HepG2 (cell line): ENCODE data around the gene CCT7. TPM values are rescaled to one million over a fixed set of nuclear protein-coding genes. Genes with fewer than 3 reads are reported as not detected.

Experiments used
- ATAC-seq: fragments of 200-7000 bp; cut with Tn5 transposase; 3 replicates; pipeline ENCODE4 v1.9.1; 2020; ENCODE audit warnings: mild to moderate bottlenecking, moderate library complexity
- BruUV-seq: library from RNA; stranded (reverse); fragments of 400-500 nt; replicated peaks from 2 replicates; lab custom pipeline; 2021; lab: Mats Ljungman, UMichigan
- CTCF ChIA-PET: fragments of 300-600 bp; formaldehyde crosslinking; extraction: SDS; loops from one replicate; lab custom pipeline; 2021; ENCODE audit warnings: low total read pairs, inconsistent platforms, low intra/inter-chr PET ratio; lab: Yijun Ruan, JAX
- POLR2A ChIA-PET: fragments of 350-600 bp; sonication (Branson Sonifier 250); formaldehyde crosslinking; loops from one replicate; lab custom pipeline; 2020; ENCODE audit warnings: antibody characterized with exemption, inconsistent platforms; lab: Yijun Ruan, JAX
- DNase-seq: peaks from one replicate; pipeline ENCODE4 v3.0.0-alpha.2; 2015; ENCODE audit warnings: low spot score
- FAIRE-seq: peaks from 3 replicates; lab custom pipeline; 2011; peaks lifted over from hg19 to GRCh38; lab: Jason Lieb, UNC
- H2AFZ ChIP-seq: one replicate; pipeline ENCODE4 v1.6.1; 2011; ENCODE audit warnings: low read length, inconsistent platforms
- H3K27ac ChIP-seq: fragments of 300-600 bp; 3 replicates; pipeline ENCODE4 v1.8.0; 2011; ENCODE audit warnings: mixed run types, mild to moderate bottlenecking, mixed read lengths, low read length, inconsistent platforms; ENCODE audit not compliant: insufficient read depth; ENCODE audit errors: extremely low read length
- H3K27me3 ChIP-seq, 2 experiments: fragments of 200-600 bp in 1 of 2; 2 replicates in 1 of 2; 3 replicates in 1 of 2; pipeline versions ENCODE4 v1.6.0 to v1.8.0; 2011; ENCODE audit warnings: low read length in 2 of 2, mild to moderate bottlenecking in 2 of 2, moderate library complexity in 2 of 2, inconsistent platforms in 1 of 2; ENCODE audit not compliant: insufficient read depth in 2 of 2, control insufficient read depth in 1 of 2
- H3K36me3 ChIP-seq, 2 experiments: fragments of 200-600 bp in 1 of 2; replicated peaks in 1 of 2; 2 replicates in 1 of 2; 3 replicates in 1 of 2; pipeline versions ENCODE4 v1.5.1 to v1.8.0; 2011; ENCODE audit warnings: low read length in 2 of 2, inconsistent platforms in 1 of 2; ENCODE audit not compliant: insufficient read depth in 2 of 2, control insufficient read depth in 1 of 2
- H3K4me1 ChIP-seq: 2 replicates; pipeline ENCODE4 v1.5.1; 2012; ENCODE audit warnings: low read length, inconsistent platforms; ENCODE audit not compliant: insufficient read depth
- H3K4me2 ChIP-seq: 2 replicates; pipeline ENCODE4 v1.6.0; 2011; ENCODE audit warnings: low read depth, low read length, inconsistent platforms
- H3K4me3 ChIP-seq, 3 experiments: fragments of 200-600 bp in 1 of 3; sonication (generic), shearing (Covaris generic) in 1 of 3; replicated peaks in 1 of 3; 2 replicates each; pipeline ENCODE4 v1.5.1; 2011 to 2016; ENCODE audit warnings: low read length in 3 of 3, inconsistent platforms in 2 of 3, low read depth in 2 of 3, mild to moderate bottlenecking in 2 of 3, control low read depth in 1 of 3, mixed read lengths in 1 of 3; ENCODE audit not compliant: insufficient read depth in 1 of 3
- H3K79me2 ChIP-seq: one replicate; pipeline ENCODE4 v1.6.1; 2011; ENCODE audit warnings: low read length, inconsistent platforms; ENCODE audit not compliant: insufficient read depth
- H3K9ac ChIP-seq: 2 replicates; pipeline ENCODE4 v1.6.0; 2011; ENCODE audit warnings: mild to moderate bottlenecking, low read depth, low read length, inconsistent platforms; ENCODE audit not compliant: insufficient read depth
- H3K9me3 ChIP-seq: 2 replicates; pipeline ENCODE4 v1.5.1; 2012; ENCODE audit warnings: mild to moderate bottlenecking, low read length
- H4K20me1 ChIP-seq: 2 replicates; pipeline ENCODE4 v1.6.0; 2011; ENCODE audit warnings: inconsistent platforms, mild to moderate bottlenecking, low read length, moderate library complexity; ENCODE audit not compliant: insufficient read depth
- AKAP8 ChIP-seq: sonication (generic); formaldehyde crosslinking; IDR thresholded peaks from 2 replicates; pipeline ENCODE4 v1.5.1; 2020; ENCODE audit warnings: mild to moderate bottlenecking, missing genetic modification reagents
- CHD2 ChIP-seq: IDR thresholded peaks from 2 replicates; pipeline ENCODE4 v1.6.1; 2011; ENCODE audit warnings: low read depth, low read length, improper control_type of control experiment
- ELF3 ChIP-seq: IDR thresholded peaks from 2 replicates; pipeline ENCODE4 v1.6.1; 2016; ENCODE audit warnings: missing genetic modification reagents, missing compliant biosample characterization
- IRX3 ChIP-seq: sonication (generic); formaldehyde crosslinking; IDR thresholded peaks from 2 replicates; pipeline ENCODE4 v1.8.1; 2023; ENCODE audit warnings: mild to moderate bottlenecking, low read depth, missing genetic modification reagents, borderline replicate concordance
- PAWR ChIP-seq: sonication (generic); formaldehyde crosslinking; IDR thresholded peaks from 2 replicates; pipeline ENCODE4 v1.4.0; 2020; ENCODE audit warnings: missing genetic modification reagents, mild to moderate bottlenecking, borderline replicate concordance
- POLR2G ChIP-seq: fragments of 200-400 bp; formaldehyde crosslinking; IDR thresholded peaks from 2 replicates; pipeline ENCODE4 v1.6.1; 2018; ENCODE audit warnings: mild to moderate bottlenecking, low read depth, low read length, moderate library complexity
- SNAI1 ChIP-seq: sonication (generic); formaldehyde crosslinking; IDR thresholded peaks from 2 replicates; pipeline ENCODE4 v1.5.0; 2020; ENCODE audit warnings: mild to moderate bottlenecking, missing genetic modification reagents, borderline replicate concordance
- ZFX ChIP-seq: sonication (generic); formaldehyde crosslinking; IDR thresholded peaks from 2 replicates; pipeline ENCODE4 v1.4.0; 2020; ENCODE audit warnings: mild to moderate bottlenecking, low read depth, missing genetic modification reagents, moderate library complexity
- ZSCAN20 ChIP-seq: sonication (generic); formaldehyde crosslinking; IDR thresholded peaks from 2 replicates; pipeline ENCODE4 v1.4.0; 2020; ENCODE audit warnings: missing genetic modification reagents, mild to moderate bottlenecking, borderline replicate concordance
- WGBS: methylation state at CpG from one replicate; pipeline ENCODE4 v1.1.6; 2017; ENCODE audit warnings: low lambda C conversion rate; 5-methylcytosine and 5-hydroxymethylcytosine counted together
- in situ Hi-C: cut with HindIII; loops from 2 replicates; pipeline ENCODE4 v1.10.0; 2017; ENCODE audit warnings: low pct_unique_long_range_greater_than_20kb; ENCODE audit not compliant: extremely low pct_ligation_motif_present
- intact Hi-C: fragments of 100-400 bp; cut with micrococcal nuclease; formaldehyde crosslinking; loops from one replicate; pipeline ENCODE4 v1.10.0; 2022; ENCODE audit not compliant: unreplicated experiment
- polyA plus RNA-seq, 8 experiments: library from polyadenylated mRNA; depleted of rRNA in 3 of 8; stranded (reverse) in 7 of 8; unstranded in 1 of 8; fragments of >200 nt; fragmentation: Illumina TruSeq in 4 of 8; extraction: Trizol in 4 of 8; gene quantifications; 2 replicates each; pipeline versions ENCODE4 v1.2.1 to v1.2.3, GENCODE V29; 2011 to 2016; ENCODE audit warnings: low read depth in 4 of 8, missing spikeins in 1 of 8, mixed read lengths in 1 of 8; ENCODE audit not compliant: insufficient read depth in 1 of 8
- total RNA-seq, 5 experiments: library from RNA; depleted of rRNA; stranded (reverse); fragments of >200 nt; fragmentation: Illumina TruSeq; extraction: Trizol; gene quantifications; 2 replicates each; pipeline ENCODE4 v1.2.3, GENCODE V29; 2016; ENCODE audit warnings: low read depth in 1 of 5
- TF ChIP-seq, protein P1 (sequence below): sonication (generic); formaldehyde crosslinking; conservative IDR thresholded peaks from 2 replicates; pipeline ENCODE4 v1.4.0; 2020; ENCODE audit warnings: missing genetic modification reagents
- TF ChIP-seq, protein P2 (sequence below): sonication (generic); formaldehyde crosslinking; IDR thresholded peaks from 2 replicates; pipeline ENCODE4 v1.8.1; 2022; ENCODE audit warnings: mild to moderate bottlenecking, missing genetic modification reagents
- TF ChIP-seq, protein P3 (sequence below): IDR thresholded peaks from 2 replicates; pipeline ENCODE4 v1.6.1; 2016; ENCODE audit warnings: missing compliant biosample characterization, missing genetic modification reagents, borderline replicate concordance
- TF ChIP-seq, protein P4 (sequence below): sonication (generic); formaldehyde crosslinking; IDR thresholded peaks from 2 replicates; pipeline ENCODE4 v1.5.0; 2020; ENCODE audit warnings: mild to moderate bottlenecking, missing genetic modification reagents

The CCT7 gene
- total and polyA plus RNA-seq, 2 of the 13 experiments (the other 11 are each of a cell fraction or from before 2014, with no cell fraction given): 347 to 517 TPM

DNA sequence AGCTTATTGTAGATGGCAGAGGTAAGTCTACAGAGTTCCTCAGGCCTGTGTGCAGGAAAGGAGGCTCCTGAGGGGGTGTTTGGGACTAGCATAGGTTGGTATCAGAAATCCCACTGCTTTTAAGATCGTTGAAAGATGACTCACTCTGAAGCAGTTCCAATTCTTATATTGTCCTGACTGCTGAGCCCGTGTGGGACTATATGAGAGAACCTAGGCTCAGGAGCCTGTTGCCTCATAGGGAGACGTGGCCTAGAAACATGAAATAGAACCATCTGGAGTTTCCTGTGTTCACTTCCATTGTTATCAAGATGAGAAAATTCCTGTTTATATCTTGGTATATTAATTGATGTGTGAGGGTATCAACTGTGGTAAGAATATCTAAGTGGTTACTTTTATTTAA, 5.7 kb downstream of the CCT7 start:
- Histone ChIP-seq H2AFZ (no peak overlapping the region), H3K4me1 (peaks cover 51% of the 10 kb centered on the region), H3K27ac (no peak overlapping the region), H4K20me1 (peaks cover 52% of the 10 kb centered on the region), H3K9me3 (no peaks in the 10 kb centered on the region), H3K27me3 (peaks cover 0 to 3% of the 10 kb centered on the region in 2 experiments; a peak in 1 of 5 replicates), H3K36me3 (peaks cover 35 to 65% of the 10 kb centered on the region in 2 experiments), H3K4me2 (no peak overlapping the region)
- in situ Hi-C loops: no loop called here
- no TSS peak for BruUV-seq
- 90% methylated on average over 3 of the region's 3 CpGs for WGBS
- POLR2A ChIA-PET: no interaction called here
- DNase-seq: no peak
- TF ChIP-seq IRX3 (no peak), PAWR (no peak)
- TF ChIP-seq, all 625 proteins: peak for 0
- CTCF ChIA-PET: no interaction called here
- ATAC-seq: no peak
- Histone ChIP-seq H3K4me3 (no peak overlapping the region), H3K9ac (no peak overlapping the region), H3K79me2 (peaks cover 69% of the 10 kb centered on the region)
- intact Hi-C loops: no loop called here
- FAIRE-seq: no peak

DNA sequence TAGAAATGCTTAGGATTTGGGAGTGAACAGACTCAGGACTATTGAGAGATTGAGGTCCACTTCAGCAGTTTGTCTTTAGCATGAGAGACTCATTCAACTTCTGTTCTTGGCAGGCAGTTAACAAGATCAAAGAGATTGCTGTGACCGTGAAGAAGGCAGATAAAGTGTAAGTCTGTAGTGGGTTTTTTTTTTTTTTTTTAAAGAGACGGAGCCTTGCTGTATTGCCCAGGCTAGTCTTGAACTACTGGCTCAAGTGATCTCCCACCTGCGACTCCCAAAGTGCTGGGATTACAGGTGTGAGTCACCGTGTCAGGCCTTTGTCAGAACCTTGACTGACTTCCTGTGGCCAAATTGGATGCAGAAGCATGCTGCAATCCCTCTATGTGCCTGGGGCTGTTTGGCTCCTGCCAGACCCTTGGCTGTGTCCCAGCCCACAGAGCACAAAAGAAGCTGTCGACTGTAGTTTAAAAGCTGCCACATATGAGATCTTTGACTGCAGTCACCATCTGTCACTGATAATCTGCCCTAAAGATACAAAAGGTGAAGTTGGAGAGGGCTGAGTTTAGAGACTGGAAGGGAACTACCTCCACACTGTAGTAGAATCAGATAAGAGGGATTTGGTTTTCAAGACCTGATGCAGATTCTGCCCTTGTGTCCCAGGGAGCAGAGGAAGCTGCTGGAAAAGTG, 9.9 kb downstream of the CCT7 start:
- no peaks in the 10 kb centered on the region for H3K9me3 ChIP-seq
- H3K79me2 ChIP-seq: peaks cover 29% of the 10 kb centered on the region
- H3K27me3 ChIP-seq: no peaks in the 10 kb centered on the region
- no TSS peak for BruUV-seq
- no peak overlapping the region for H3K4me3 ChIP-seq
- H3K36me3 ChIP-seq: peaks cover 61 to 97% of the 10 kb centered on the region in 2 experiments
- in situ Hi-C loops: no loop called here
- H3K4me2 ChIP-seq: no peak overlapping the region
- intact Hi-C loops: no loop called here
- WGBS: 93% methylated on average over 5 of the region's 5 CpGs
- ATAC-seq (no peak), DNase-seq (no peak), FAIRE-seq (no peak)
- POLR2A ChIA-PET: interaction anchor here (1.0 to 3.8 kb wide), 3 partner anchors 8 to 31 kb away, joined by 3 to 22 read pairs (median 5); partner anchors contain the start of genes CCT7 and PRADC1
- H2AFZ ChIP-seq: no peak overlapping the region
- H3K27ac ChIP-seq: no peak overlapping the region
- peaks cover 12% of the 10 kb centered on the region; the same call in 1 of the 2 replicates for H4K20me1 ChIP-seq
- peaks cover 29% of the 10 kb centered on the region for H3K4me1 ChIP-seq
- H3K9ac ChIP-seq: no peak overlapping the region
- CTCF ChIA-PET: no interaction called here
- TF ChIP-seq SNAI1: no peak
- no peak for TF ChIP-seq ELF3 (CRISPR knock-in tag)
- no peak for TF ChIP-seq AKAP8
- no peak for TF ChIP-seq POLR2G
- TF ChIP-seq CHD2: no peak
- TF ChIP-seq, protein P1, sequence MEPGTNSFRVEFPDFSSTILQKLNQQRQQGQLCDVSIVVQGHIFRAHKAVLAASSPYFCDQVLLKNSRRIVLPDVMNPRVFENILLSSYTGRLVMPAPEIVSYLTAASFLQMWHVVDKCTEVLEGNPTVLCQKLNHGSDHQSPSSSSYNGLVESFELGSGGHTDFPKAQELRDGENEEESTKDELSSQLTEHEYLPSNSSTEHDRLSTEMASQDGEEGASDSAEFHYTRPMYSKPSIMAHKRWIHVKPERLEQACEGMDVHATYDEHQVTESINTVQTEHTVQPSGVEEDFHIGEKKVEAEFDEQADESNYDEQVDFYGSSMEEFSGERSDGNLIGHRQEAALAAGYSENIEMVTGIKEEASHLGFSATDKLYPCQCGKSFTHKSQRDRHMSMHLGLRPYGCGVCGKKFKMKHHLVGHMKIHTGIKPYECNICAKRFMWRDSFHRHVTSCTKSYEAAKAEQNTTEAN: no peak
- TF ChIP-seq, protein P2, sequence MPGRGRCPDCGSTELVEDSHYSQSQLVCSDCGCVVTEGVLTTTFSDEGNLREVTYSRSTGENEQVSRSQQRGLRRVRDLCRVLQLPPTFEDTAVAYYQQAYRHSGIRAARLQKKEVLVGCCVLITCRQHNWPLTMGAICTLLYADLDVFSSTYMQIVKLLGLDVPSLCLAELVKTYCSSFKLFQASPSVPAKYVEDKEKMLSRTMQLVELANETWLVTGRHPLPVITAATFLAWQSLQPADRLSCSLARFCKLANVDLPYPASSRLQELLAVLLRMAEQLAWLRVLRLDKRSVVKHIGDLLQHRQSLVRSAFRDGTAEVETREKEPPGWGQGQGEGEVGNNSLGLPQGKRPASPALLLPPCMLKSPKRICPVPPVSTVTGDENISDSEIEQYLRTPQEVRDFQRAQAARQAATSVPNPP (CRISPR knock-in tag): no peak
- TF ChIP-seq ZFX (CRISPR knock-in tag): no peak
- TF ChIP-seq ZSCAN20 (CRISPR knock-in tag): no peak
- TF ChIP-seq, protein P3, sequence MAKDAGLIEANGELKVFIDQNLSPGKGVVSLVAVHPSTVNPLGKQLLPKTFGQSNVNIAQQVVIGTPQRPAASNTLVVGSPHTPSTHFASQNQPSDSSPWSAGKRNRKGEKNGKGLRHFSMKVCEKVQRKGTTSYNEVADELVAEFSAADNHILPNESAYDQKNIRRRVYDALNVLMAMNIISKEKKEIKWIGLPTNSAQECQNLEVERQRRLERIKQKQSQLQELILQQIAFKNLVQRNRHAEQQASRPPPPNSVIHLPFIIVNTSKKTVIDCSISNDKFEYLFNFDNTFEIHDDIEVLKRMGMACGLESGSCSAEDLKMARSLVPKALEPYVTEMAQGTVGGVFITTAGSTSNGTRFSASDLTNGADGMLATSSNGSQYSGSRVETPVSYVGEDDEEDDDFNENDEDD: no peak
- TF ChIP-seq, protein P4, sequence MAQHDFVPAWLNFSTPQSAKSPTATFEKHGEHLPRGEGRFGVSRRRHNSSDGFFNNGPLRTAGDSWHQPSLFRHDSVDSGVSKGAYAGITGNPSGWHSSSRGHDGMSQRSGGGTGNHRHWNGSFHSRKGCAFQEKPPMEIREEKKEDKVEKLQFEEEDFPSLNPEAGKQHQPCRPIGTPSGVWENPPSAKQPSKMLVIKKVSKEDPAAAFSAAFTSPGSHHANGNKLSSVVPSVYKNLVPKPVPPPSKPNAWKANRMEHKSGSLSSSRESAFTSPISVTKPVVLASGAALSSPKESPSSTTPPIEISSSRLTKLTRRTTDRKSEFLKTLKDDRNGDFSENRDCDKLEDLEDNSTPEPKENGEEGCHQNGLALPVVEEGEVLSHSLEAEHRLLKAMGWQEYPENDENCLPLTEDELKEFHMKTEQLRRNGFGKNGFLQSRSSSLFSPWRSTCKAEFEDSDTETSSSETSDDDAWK (CRISPR knock-in tag): no peak
